ENCODE data around the gene ADRA2A.

GRCh38 chr10:111037858-111038257, 39.0 kb upstream of the ADRA2A start:
- TF ChIP-seq ZNF8 (CRISPR knock-in tag; IDR thresholded peaks at IDR 0.05) (no peak), CREB5 (CRISPR knock-in tag; IDR thresholded peaks at IDR 0.05; ENCODE audit: low read depth) (no peak), SNAI2 (CRISPR knock-in tag; IDR thresholded peaks at IDR 0.05) (no peak), ZFP3 (CRISPR knock-in tag; IDR thresholded peaks at IDR 0.05) (no peak), TCF4 (CRISPR knock-in tag; IDR thresholded peaks at IDR 0.05; ENCODE audit: borderline replicate concordance) (no peak)
